Activated CD8-positive, alpha-beta T cell treated with anti-CD3 and anti-CD28 coated beads, Interleukin-2, amount 10 ng/mL, durations not matched to agents 7 days and 5 days (primary cell): ENCODE results near the gene TTLL9. TPM values are rescaled to one million over a fixed set of nuclear protein-coding genes. Genes with fewer than 3 reads are reported as not detected.

ENCODE experiments used
- ATAC-seq: fragments of 150-1000 bp; cut with Tn5 transposase; one replicate; pipeline ENCODE4 v1.10.0; 2021; ENCODE audit warnings: moderate library complexity
- CTCF ChIA-PET: fragments of 350-600 bp; sonication (Branson Sonifier 250); formaldehyde crosslinking; loops from one replicate; lab custom pipeline; 2021; ENCODE audit warnings: antibody characterized with exemption; lab: Charles Lee
- POLR2A ChIA-PET: fragments of 350-600 bp; sonication (Branson Sonifier 250); formaldehyde crosslinking; loops from one replicate; lab custom pipeline; 2021; ENCODE audit warnings: antibody characterized with exemption; lab: Charles Lee
- DNase-seq: peaks from one replicate; pipeline ENCODE4 v3.0.0-alpha.2; 2020
- H3K27ac Mint-ChIP-seq: one replicate; pipeline ENCODE4 v1.8.0; 2021; ENCODE audit warnings: mild to moderate bottlenecking, mixed read lengths
- H3K27me3 Mint-ChIP-seq: one replicate; pipeline ENCODE4 v1.8.0; 2021; ENCODE audit warnings: low read depth, mixed read lengths
- H3K36me3 Mint-ChIP-seq: one replicate; pipeline ENCODE4 v1.8.0; 2021; ENCODE audit warnings: low read depth, mixed read lengths
- H3K4me1 Mint-ChIP-seq: one replicate; pipeline ENCODE4 v1.8.0; 2021; ENCODE audit warnings: low read depth, mixed read lengths
- H3K4me3 Mint-ChIP-seq: one replicate; pipeline ENCODE4 v1.8.0; 2021; ENCODE audit warnings: mild to moderate bottlenecking, mixed read lengths
- H3K9me3 Mint-ChIP-seq: one replicate; pipeline ENCODE4 v1.8.0; 2022; ENCODE audit warnings: mixed read lengths; ENCODE audit not compliant: insufficient read depth
- total RNA-seq, 2 experiments: library from RNA; stranded (reverse); gene quantifications; one replicate each; pipeline ENCODE4 v1.2.3, GENCODE V29; 2021

Gene TTLL9
- total RNA-seq, 2 experiments from 2014 or later, result not detected

DNA sequence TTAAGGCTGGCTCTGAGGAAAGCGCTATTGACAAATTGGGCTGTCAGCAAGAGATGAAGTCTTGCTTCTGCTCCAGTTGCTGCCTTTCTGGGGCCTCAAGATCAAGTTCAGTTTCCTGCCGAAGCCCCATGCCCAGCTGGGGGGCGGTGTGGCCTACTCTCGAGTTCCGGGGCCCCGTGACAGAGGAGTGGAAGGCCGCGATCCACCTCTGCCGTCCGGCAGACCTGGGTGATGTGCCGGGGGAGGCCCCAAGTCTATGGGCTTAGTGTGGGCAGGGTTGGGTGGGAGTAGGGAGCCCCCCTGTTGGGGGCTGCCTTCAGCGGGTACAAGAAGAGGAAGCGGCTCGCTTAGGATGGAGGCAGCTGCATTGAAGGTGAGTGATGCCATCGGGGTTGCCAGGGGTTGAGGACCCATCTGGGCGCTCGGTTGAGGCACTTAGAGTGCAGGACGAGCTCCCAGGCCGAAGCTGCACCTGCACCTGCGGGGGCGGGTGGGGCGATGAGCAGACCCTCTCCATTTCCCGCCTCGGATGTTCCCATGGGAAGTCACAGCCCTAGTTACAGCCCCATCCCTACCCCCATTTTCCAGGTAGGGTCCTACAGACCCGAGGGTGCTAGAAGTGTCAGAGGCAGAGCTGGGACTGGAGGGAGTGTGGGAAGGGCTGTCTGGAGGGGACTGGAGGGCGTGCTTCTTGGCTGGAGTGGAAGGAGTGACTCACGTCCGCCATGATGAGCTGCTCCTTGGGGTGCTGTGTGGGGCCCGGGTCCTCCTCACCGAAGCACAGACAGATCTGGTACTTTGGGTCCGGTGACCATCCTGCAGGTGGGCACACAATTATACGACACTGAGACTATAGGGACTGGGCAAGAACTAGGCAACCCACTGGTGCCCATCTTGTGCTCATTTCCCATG is 22.1 kb upstream of the TTLL9 start:
- Mint-ChIP-seq H3K4me3 (no peak overlapping the region), H3K4me1 (no peaks in the 10 kb centered on the region), H3K27ac (no peak overlapping the region), H3K27me3 (peaks cover 13% of the 10 kb centered on the region), H3K36me3 (no peaks in the 10 kb centered on the region), H3K9me3 (no peaks in the 10 kb centered on the region)
- POLR2A ChIA-PET, result no interaction called here
- ATAC-seq (no peak), DNase-seq (no peak)
- CTCF ChIA-PET, result interaction anchor here (1.4 to 3.2 kb wide), 7 partner anchors 7 to 184 kb away, joined by 3 to 53 read pairs (median 11); no protein-coding TSS in a partner anchor

DNA sequence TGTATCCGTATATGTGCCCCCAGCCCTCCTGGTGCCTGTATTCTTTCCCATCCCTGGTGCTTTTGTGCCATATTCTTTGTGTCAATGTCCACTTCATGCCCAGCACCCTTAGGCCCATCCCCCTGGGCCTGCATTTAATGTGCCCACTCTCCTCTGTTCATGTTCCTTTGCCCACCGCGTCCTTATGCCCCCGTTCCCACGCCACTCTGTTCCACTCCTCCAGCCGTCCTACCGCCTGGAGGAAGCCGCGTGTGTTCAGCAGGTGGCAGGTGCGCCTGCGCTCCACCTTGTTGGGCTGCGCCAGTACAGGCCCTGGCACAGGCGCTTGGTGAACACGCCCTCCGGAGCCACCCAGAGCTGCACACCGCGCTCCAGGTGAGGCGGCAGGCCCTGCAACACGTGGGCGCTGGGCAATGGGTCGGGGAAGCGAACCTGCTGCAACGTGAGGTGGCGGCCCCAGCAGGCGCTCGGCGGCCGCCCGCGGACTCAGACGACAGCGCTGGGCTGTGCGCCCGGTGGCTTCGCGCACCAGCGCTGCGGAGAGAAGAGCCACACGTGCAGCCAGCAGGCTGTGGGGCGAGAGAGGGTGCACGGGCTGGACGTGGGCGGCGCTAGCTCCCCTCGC is 21.0 kb upstream of the TTLL9 start:
- no peak overlapping the region for H3K4me3 Mint-ChIP-seq
- no peaks in the 10 kb centered on the region for H3K9me3 Mint-ChIP-seq
- ChIA-PET POLR2A (no interaction called here), CTCF (interaction anchor here (0.7 to 8.4 kb wide), 4 partner anchors 27 to 237 kb away, joined by 3 to 103 read pairs (median 52); partner anchors contain the start of gene PDRG1)
- H3K27ac Mint-ChIP-seq, result no peak overlapping the region
- DNase-seq (no peak), ATAC-seq (no peak)
- no peaks in the 10 kb centered on the region for H3K36me3 Mint-ChIP-seq
- H3K4me1 Mint-ChIP-seq, result no peaks in the 10 kb centered on the region
- H3K27me3 Mint-ChIP-seq, result peaks cover 13% of the 10 kb centered on the region

DNA sequence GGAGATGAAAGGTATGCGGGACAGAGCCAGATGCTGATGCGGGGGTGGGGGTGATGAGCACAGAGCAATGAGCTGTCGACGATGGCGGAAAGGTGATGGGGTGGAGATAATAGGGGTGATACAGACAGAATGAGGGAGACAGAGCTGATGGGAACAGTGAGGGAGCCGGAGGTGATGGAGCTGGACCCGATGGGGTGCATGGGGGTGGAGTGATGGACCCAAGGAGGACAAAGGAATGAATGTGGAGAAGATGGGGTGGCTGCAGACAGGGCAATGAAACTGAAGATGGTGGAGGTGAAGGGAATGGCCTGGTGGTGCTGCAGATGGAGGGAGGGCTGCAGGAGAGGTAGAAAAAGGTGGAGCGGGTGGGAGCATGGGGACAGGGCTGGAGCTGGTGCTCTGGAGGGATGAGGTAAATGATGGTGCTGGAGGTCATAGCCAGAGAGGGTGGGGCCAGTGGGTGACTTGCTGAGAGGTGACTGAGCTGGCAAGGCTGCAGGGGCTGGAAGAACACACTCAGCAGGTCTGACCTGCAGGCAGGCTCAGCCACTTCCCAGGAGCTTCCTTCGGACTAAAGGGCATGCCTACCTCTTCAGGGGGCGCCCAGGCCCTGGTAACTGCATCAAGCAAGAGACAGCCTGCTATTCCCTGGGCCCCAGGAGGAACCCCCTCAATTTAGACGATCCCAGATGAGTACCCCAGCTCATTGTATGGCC is 19.0 kb upstream of the TTLL9 start:
- Mint-ChIP-seq H3K27ac (no peak overlapping the region), H3K36me3 (no peaks in the 10 kb centered on the region), H3K9me3 (no peaks in the 10 kb centered on the region), H3K4me3 (no peak overlapping the region), H3K27me3 (peaks cover 13% of the 10 kb centered on the region), H3K4me1 (no peaks in the 10 kb centered on the region)
- ChIA-PET POLR2A (no interaction called here), CTCF (interaction anchor here (1.0 to 8.4 kb wide), 9 partner anchors 11 to 801 kb away, joined by 3 to 103 read pairs (median 11); partner anchors contain the start of gene PDRG1)
- ATAC-seq, result no peak
- no peak for DNase-seq

DNA sequence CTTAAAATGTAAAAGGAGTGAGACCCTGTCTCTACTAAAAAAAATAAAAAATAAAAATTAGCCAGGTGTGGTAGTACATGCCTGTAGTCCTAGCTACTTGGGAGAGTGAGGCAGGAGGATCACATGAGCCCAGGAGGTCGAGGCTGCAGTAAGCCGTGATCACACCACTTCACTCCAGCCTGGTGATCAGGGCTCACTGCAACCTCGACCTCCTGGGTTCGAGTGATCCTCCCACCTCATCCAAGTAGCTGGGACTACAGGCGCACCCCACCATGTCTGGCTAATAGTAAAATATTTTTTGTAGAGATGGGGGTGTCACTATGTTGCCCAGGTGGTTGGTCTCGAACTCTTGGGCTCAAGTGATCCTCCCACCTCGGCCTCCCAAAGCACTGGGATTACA is 17.0 kb upstream of the TTLL9 start:
- POLR2A ChIA-PET, result interaction anchor here (1.5 kb wide), 1 partner anchor 98 kb away, joined by 4 read pairs; the partner anchor contains the start of gene PDRG1
- CTCF ChIA-PET, result interaction anchor here (0.8 to 8.4 kb wide), 18 partner anchors 9 to 798 kb away, joined by 3 to 103 read pairs (median 6); partner anchors contain the start of gene PDRG1
- Mint-ChIP-seq H3K4me3 (no peak overlapping the region), H3K27ac (no peak overlapping the region), H3K9me3 (no peaks in the 10 kb centered on the region), H3K4me1 (peaks cover 8% of the 10 kb centered on the region), H3K27me3 (peaks cover 17% of the 10 kb centered on the region), H3K36me3 (no peaks in the 10 kb centered on the region)
- ATAC-seq (no peak), DNase-seq (no peak)

DNA sequence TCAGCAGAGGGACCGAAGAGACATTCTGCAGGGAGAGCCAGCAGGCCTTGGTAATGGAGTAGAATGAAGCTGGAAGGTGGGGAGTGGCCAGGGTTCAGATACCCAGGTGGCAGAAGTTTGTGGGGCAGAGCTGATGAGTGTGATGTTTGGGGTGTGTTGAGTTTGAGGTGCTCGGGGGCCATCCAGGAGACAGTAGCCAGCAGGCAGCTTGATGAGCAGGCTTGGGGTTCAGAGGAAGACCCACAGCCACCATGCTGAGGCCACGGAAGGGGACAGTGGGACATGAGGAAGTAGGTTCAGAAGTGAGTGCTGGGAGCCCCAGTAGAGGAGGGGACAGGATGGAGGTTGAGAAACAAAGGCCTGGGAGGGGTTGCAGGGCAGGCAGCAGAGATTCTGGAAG is 13.9 kb upstream of the TTLL9 start:
- no peaks in the 10 kb centered on the region for H3K36me3 Mint-ChIP-seq
- H3K4me3 Mint-ChIP-seq, result no peak overlapping the region
- POLR2A ChIA-PET, result interaction anchor here (0.8 kb wide), 1 partner anchor 95 kb away, joined by 3 read pairs; the partner anchor contains the start of gene PDRG1
- no peaks in the 10 kb centered on the region for H3K9me3 Mint-ChIP-seq
- no peak for DNase-seq
- CTCF ChIA-PET, result interaction anchor here (1.6 to 8.4 kb wide), 5 partner anchors 9 to 175 kb away, joined by 4 to 103 read pairs (median 17); partner anchors contain the start of gene PDRG1
- ATAC-seq, result no peak
- H3K27ac Mint-ChIP-seq, result no peak overlapping the region
- H3K27me3 Mint-ChIP-seq, result peaks cover 19% of the 10 kb centered on the region
- H3K4me1 Mint-ChIP-seq, result peaks cover 20% of the 10 kb centered on the region

DNA sequence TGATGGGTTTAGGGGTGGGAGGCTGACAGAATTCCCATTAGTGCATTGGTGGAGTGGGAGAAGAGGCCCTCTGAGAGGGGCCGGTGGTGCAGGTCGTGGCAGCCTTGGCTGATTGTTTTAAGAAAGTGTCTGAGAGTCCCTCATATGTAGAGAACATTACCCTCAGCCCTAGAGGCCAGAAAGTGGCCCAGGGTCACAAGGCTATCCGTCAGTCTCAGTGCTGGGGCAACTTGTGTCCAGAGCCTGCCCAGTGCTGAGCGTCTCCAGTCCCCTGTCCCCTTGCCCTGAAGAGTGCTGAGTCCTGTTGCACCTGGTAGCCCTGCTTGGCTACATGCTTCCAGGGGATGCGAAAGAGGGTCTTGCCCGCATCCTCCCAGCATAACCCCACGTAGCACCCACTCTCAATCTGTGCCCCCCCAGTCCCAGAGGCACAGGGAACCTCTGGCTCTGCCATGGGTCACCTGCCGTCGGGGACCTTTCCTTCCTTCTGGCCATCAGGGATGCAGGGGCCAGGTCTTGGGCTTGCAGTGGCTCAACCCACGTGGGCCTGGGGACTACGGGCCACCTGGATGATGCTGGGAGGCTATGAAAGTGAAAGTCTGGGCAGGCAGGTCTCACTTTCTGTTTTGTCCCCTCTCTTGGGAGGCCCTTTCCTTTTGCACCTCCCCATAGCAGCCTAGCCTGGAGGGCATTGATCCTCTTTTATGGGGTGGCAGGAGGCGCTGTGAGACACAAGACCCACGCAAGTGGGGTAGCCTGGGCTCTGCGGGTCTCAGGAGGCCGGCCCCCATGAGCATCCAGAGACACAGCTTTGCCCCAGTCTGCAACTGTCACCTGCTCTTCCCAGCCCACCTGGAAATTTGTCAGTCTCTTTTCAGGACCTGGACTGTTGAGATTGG is 12.3 kb upstream of the TTLL9 start:
- Mint-ChIP-seq H3K4me3 (peak overlapping the region; percentile 9), H3K9me3 (no peaks in the 10 kb centered on the region), H3K27me3 (peaks cover 28% of the 10 kb centered on the region), H3K4me1 (peaks cover 23% of the 10 kb centered on the region), H3K36me3 (no peaks in the 10 kb centered on the region), H3K27ac (no peak overlapping the region)
- POLR2A ChIA-PET, result interaction anchor here (1.5 kb wide), 1 partner anchor 93 kb away, joined by 3 read pairs; the partner anchor contains the start of gene PDRG1
- DNase-seq, result peak; percentile 58
- peak; percentile 59 for ATAC-seq
- CTCF ChIA-PET, result interaction anchor here (1.1 to 2.5 kb wide), 2 partner anchors 11 to 94 kb away, joined by 8 to 14 read pairs; partner anchors contain the start of gene PDRG1

DNA sequence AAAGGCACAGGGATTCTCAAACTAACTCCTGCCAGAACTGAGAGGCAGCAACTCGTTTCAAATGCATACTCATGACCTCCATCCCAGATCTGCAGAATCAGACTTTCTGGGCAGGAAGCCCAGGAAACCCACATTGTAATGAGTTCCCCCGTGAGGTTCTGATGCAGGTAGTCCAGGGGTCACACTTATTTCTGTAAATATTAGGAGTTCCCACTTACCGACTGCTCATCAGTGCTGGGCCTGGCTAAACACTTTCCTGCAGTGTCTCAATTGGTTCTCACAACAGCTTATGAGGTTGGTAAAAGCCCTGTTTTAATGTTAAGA is 11.7 kb upstream of the TTLL9 start:
- Mint-ChIP-seq H3K36me3 (no peaks in the 10 kb centered on the region), H3K27ac (no peak overlapping the region), H3K4me3 (peak overlapping the region; percentile 9), H3K27me3 (peaks cover 28% of the 10 kb centered on the region), H3K9me3 (no peaks in the 10 kb centered on the region), H3K4me1 (peaks cover 23% of the 10 kb centered on the region)
- ChIA-PET POLR2A (interaction anchor here (1.5 kb wide), 1 partner anchor 93 kb away, joined by 3 read pairs; the partner anchor contains the start of gene PDRG1), CTCF (interaction anchor here (1.1 to 2.5 kb wide), 3 partner anchors 12 to 93 kb away, joined by 4 to 14 read pairs (median 8); partner anchors contain the start of gene PDRG1)
- DNase-seq (no peak), ATAC-seq (no peak)

DNA sequence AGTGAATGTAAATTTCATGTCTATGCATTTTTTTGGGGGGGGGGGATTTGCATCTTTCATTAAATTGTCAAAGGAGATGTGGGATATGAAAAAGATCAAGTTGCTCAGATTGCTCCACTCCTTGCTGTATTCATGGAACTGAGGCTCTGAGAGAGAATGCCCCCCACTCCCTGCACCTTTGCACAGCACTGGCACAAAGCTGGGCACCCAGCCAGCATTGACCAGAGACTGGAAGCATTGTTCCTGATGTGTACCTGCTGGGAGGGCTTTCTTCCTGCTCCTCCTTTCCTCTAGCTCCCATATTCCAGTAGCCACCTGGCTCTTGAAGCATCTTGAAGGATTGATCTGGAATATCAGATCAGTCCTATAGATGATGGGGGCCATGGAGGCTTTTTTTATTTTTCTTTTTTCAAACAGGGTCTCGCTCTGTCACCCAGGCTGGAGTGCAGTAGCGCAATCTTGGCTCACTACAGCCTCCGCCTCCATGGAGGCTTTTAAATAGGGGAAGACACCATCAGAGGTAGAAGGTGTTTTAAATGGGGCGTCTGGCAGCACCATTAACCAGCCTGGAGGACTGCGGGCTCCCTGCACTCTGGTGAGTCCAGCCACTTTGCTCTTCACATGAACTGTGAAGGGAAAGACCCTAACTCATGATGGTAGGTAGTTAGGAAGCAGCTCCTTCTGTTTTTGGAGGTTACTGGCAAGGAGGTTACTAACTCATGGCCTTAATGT is 11.0 kb upstream of the TTLL9 start:
- Mint-ChIP-seq H3K27ac (no peak overlapping the region), H3K36me3 (no peaks in the 10 kb centered on the region), H3K27me3 (peaks cover 28% of the 10 kb centered on the region), H3K9me3 (no peaks in the 10 kb centered on the region), H3K4me1 (peaks cover 23% of the 10 kb centered on the region), H3K4me3 (no peak overlapping the region)
- ATAC-seq (no peak), DNase-seq (no peak)
- POLR2A ChIA-PET, result interaction anchor here (1.0 to 1.5 kb wide), 2 partner anchors 14 to 92 kb away, joined by 3 read pairs; partner anchors contain the start of gene PDRG1
- CTCF ChIA-PET, result interaction anchor here (0.9 to 2.5 kb wide), 8 partner anchors 12 to 173 kb away, joined by 3 to 14 read pairs (median 4); partner anchors contain the start of gene PDRG1

DNA sequence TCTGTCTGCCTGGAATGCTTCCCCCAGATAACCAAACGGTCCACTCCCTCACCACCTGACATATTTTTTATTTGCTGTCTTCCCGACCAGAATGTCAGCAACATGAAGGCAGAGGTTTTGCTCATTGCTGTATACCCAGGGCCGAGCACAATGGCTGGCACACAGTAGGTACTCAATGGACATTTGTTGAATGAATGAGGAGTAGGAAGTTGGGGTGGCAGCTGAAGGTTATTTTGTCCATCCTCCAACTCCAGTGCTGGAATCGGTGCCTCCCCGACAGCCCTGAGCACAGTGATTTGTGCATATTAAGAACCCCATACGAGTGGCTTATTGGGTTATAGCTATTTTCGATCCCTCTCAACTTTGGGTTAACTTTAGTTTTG is 10.4 kb upstream of the TTLL9 start:
- no peak for DNase-seq
- ChIA-PET CTCF (interaction anchor here (0.9 to 4.5 kb wide), 8 partner anchors 8 to 172 kb away, joined by 3 to 17 read pairs (median 4); partner anchors contain the start of gene PDRG1), POLR2A (interaction anchor here (1.0 kb wide), 1 partner anchor 14 kb away, joined by 3 read pairs; no protein-coding TSS in a partner anchor)
- H3K4me3 Mint-ChIP-seq, result no peak overlapping the region
- H3K27ac Mint-ChIP-seq, result no peak overlapping the region
- no peaks in the 10 kb centered on the region for H3K36me3 Mint-ChIP-seq
- H3K4me1 Mint-ChIP-seq, result peaks cover 23% of the 10 kb centered on the region
- no peak for ATAC-seq
- H3K9me3 Mint-ChIP-seq, result no peaks in the 10 kb centered on the region
- peaks cover 28% of the 10 kb centered on the region for H3K27me3 Mint-ChIP-seq
